Bronchial epithelial cell (primary cell): ENCODE measurements around the gene METTL3. TPM values are rescaled to one million over a fixed set of nuclear protein-coding genes. Genes with fewer than 3 reads are reported as not detected.

Source experiments
- DNase-seq: peaks from one replicate; pipeline ENCODE4 v3.0.0-alpha.2; 2010; ENCODE audit warnings: low read depth
- FAIRE-seq: peaks from 2 replicates; lab custom pipeline; 2011; peaks lifted over from hg19 to GRCh38; lab: Jason Lieb, UNC
- H3K27me3 ChIP-seq: 2 replicates; pipeline ENCODE4 v1.5.1; 2011; ENCODE audit warnings: low read length; ENCODE audit not compliant: control insufficient read depth, insufficient read depth
- H3K36me3 ChIP-seq: 2 replicates; pipeline ENCODE4 v1.5.1; 2011; ENCODE audit warnings: low read length; ENCODE audit not compliant: control insufficient read depth, insufficient read depth
- H3K4me3 ChIP-seq: 2 replicates; pipeline ENCODE4 v1.5.1; 2011; ENCODE audit warnings: mild to moderate bottlenecking, low read depth, low read length, control low read depth
- total RNA-seq: library from RNA; depleted of rRNA; stranded (reverse); fragments of >200 nt; gene quantifications from 2 replicates; pipeline ENCODE4 v1.2.1, GENCODE V29; 2014
- TF ChIP-seq, protein P1 (sequence below): IDR thresholded peaks from 2 replicates; pipeline ENCODE4 v1.5.1; 2011; ENCODE audit warnings: mild to moderate bottlenecking, moderate library complexity, low read length, control low read depth, inconsistent platforms; ENCODE audit not compliant: insufficient read depth, severe bottlenecking

Gene METTL3
- total RNA-seq, 1 donor from 2014 or later, result 53.2 TPM

DNA sequence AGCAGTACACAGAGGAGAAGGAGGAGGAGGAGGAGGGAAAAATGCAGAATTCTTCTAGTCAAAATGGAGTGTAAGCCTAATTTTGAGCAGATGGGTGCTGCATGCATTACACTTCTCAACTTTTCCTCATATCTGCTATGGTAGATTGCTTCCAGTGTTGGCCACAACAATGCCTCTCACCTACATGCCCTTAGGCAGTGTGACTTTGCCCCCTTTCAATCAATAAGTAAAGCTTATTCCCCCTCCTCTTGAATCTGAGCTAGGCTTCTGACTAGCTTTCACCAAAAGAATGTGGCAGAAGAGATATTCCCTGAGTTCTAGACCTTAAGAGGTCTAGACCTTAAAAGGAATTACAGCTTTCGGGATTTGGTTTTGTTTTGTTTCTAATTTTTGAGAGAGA, 3.2 kb upstream of the METTL3 start:
- no peaks in the 10 kb centered on the region for H3K36me3 ChIP-seq

DNA sequence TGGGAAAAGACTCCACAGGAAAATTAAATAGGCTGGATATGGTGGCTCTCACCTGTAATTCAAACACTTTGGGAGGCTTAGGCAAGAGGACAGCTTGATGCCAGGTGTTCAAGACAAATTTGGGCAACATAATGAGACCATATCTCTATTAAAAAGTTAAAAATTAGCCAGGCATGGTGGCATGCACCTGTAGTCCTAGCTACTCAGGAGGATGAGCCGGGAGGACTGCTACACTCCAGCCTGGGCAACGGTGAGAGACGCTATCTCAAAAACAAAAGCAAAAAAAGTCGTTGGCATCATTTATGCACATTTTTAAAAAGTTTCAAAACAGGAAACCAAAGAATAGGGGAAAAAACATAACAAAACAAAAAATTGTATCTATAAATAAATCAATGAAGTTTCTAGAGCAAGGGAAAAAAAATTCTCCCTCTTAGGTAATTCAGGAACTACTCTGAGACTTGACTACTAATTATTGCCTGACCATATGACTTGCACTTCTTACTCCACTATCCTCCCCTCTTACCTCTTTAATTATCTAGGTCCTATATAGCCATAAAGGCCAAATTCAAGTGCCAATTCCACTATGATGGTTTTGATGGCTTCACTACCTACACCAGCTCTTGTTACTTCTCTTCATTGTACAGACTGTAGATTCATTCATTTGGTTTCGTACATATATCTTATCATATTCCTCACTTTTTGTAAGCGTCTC, 1.6 kb downstream of the METTL3 start:
- Histone ChIP-seq H3K4me3 (peak overlapping the region; percentile 80), H3K27me3 (no peaks in the 10 kb centered on the region), H3K36me3 (peaks cover 1% of the 10 kb centered on the region)
- DNase-seq (no peak), FAIRE-seq (no peak)
- TF ChIP-seq, protein P1, sequence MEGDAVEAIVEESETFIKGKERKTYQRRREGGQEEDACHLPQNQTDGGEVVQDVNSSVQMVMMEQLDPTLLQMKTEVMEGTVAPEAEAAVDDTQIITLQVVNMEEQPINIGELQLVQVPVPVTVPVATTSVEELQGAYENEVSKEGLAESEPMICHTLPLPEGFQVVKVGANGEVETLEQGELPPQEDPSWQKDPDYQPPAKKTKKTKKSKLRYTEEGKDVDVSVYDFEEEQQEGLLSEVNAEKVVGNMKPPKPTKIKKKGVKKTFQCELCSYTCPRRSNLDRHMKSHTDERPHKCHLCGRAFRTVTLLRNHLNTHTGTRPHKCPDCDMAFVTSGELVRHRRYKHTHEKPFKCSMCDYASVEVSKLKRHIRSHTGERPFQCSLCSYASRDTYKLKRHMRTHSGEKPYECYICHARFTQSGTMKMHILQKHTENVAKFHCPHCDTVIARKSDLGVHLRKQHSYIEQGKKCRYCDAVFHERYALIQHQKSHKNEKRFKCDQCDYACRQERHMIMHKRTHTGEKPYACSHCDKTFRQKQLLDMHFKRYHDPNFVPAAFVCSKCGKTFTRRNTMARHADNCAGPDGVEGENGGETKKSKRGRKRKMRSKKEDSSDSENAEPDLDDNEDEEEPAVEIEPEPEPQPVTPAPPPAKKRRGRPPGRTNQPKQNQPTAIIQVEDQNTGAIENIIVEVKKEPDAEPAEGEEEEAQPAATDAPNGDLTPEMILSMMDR, result no peak

More for the DNA sequence above, 3.2 kb upstream of the METTL3 start:
- FAIRE-seq, result no peak
- Histone ChIP-seq H3K4me3 (no peak overlapping the region), H3K27me3 (no peaks in the 10 kb centered on the region)
- TF ChIP-seq, protein P1, result no peak
- DNase-seq, result no peak

DNA sequence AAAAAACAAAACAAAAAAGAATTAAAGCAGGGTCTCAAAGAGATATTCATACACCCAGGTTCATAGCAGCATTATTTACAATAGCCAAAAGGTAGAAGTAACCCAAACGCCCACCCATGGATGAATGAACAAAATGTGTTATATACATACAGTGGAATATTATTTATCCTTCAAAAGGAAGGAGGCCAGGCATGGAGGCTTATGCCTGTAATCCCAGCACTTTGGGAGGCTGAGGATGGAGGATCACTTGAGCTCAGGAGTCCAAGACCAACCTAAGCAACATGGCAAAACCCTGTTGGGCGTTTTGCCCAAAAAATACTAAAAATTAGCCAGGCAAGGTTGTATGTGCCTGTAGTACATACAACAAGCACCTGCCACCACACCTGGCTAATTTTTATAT, 4.6 kb downstream of the METTL3 start:
- H3K4me3 ChIP-seq, result no peak overlapping the region
- FAIRE-seq (no peak), DNase-seq (no peak)
- peaks cover 10% of the 10 kb centered on the region for H3K36me3 ChIP-seq
- TF ChIP-seq, protein P1, result no peak
- no peaks in the 10 kb centered on the region for H3K27me3 ChIP-seq

DNA sequence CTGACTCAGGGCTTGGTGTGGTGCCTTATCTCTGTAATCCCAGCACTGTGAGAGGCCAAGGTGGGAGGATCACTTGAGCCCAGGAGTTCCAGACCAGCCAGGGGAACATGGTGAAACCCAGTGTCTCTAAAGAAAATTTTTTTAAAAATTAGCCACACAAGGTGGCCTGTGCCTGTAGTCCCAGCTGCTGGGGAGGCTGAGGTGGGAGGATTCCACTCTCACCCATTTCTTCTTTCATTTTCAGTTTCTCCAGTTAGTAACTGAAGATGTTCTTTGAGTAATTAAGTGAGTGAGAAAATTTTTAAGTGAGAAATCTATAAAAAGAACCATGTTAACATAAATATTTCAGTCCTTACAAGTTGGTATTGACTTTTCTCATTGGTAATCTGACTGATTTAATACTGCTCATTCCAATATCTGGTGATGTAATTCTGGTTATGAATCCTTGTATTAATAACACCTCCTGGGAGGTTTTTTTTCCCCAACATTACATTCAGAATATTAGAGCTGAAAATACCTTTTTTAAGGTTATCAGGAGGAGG, 6.1 kb downstream of the METTL3 start:
- TF ChIP-seq, protein P1, result no peak
- Histone ChIP-seq H3K27me3 (no peaks in the 10 kb centered on the region), H3K4me3 (no peak overlapping the region), H3K36me3 (peaks cover 12% of the 10 kb centered on the region)
- no peak for DNase-seq
- FAIRE-seq, result no peak

DNA sequence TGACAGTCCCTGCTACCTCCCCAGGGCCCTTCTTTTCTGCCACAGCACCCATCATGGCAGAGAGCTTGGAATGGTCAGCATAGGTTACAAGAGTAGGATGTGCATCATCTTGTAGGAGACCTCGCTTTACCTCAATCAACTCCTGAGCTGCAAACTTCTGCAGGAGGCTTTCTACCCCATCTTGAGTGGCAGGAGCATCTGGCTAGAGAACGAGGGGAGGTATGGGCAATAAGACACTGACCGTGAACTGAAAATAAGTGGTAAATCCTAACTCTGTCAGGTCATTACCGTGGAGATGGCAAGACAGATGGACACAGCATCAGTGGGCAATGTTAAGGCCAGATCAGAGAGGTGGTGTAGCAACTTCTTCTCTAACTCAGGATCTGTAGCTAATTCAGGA, 7.8 kb downstream of the METTL3 start:
- no peak for FAIRE-seq
- Histone ChIP-seq H3K36me3 (peaks cover 12% of the 10 kb centered on the region), H3K27me3 (no peaks in the 10 kb centered on the region)

More for the DNA sequence above, 7.8 kb downstream of the METTL3 start:
- H3K4me3 ChIP-seq, result no peak overlapping the region
- TF ChIP-seq, protein P1, result no peak
- no peak for DNase-seq
